Natural killer cell (primary cell): ENCODE results near the gene ARID1B. TPM values are rescaled to one million over a fixed set of nuclear protein-coding genes. Genes with fewer than 3 reads are reported as not detected.

Source experiments
- ATAC-seq, 3 donors: fragments of 150-1000 bp in 2 of 3; fragments of 200-7000 bp in 1 of 3; cut with Tn5 transposase; 1 replicate in 1 of 3; 2 replicates in 2 of 3; pipeline ENCODE4 v1.10.0; 2021; ENCODE audit warnings: mild to moderate bottlenecking in 2 of 3, moderate library complexity in 2 of 3
- DNase-seq, 2 donors: peaks; one replicate each; pipeline versions ENCODE4 v3.0.0 to v3.0.0-alpha.2; 2013 to 2021; ENCODE audit warnings: mixed read lengths in 1 of 2
- H3K27ac ChIP-seq: one replicate; pipeline ENCODE4 v1.5.1; 2013; ENCODE audit warnings: mild to moderate bottlenecking, low read length
- H3K27me3 ChIP-seq: one replicate; pipeline ENCODE4 v1.6.1; 2013; ENCODE audit warnings: low read length; ENCODE audit not compliant: control insufficient read depth, insufficient read depth
- H3K36me3 ChIP-seq: one replicate; pipeline ENCODE4 v1.6.1; 2013; ENCODE audit warnings: low read length; ENCODE audit not compliant: control insufficient read depth, insufficient read depth
- H3K4me1 ChIP-seq: one replicate; pipeline ENCODE4 v1.6.1; 2013; ENCODE audit warnings: low read length; ENCODE audit not compliant: control insufficient read depth, insufficient read depth
- H3K4me3 ChIP-seq: one replicate; pipeline ENCODE4 v1.5.1; 2013; ENCODE audit warnings: low read length
- H3K9me3 ChIP-seq: one replicate; pipeline ENCODE4 v1.6.1; 2013; ENCODE audit warnings: low read length; ENCODE audit not compliant: control insufficient read depth, insufficient read depth
- H3K27ac Mint-ChIP-seq, 2 donors: one replicate each; pipeline ENCODE4 v1.8.0; 2022; ENCODE audit warnings: mild to moderate bottlenecking in 2 of 2, mixed read lengths in 2 of 2, moderate library complexity in 1 of 2
- H3K27me3 Mint-ChIP-seq, 2 donors: one replicate each; pipeline ENCODE4 v1.8.0; 2022; ENCODE audit warnings: low read depth in 2 of 2, mixed read lengths in 2 of 2
- H3K36me3 Mint-ChIP-seq: one replicate; pipeline ENCODE4 v1.8.0; 2022; ENCODE audit warnings: mixed read lengths
- H3K4me1 Mint-ChIP-seq, 2 donors: one replicate each; pipeline ENCODE4 v1.8.0; 2022; ENCODE audit warnings: mixed read lengths in 2 of 2
- H3K4me3 Mint-ChIP-seq: one replicate; pipeline ENCODE4 v1.8.0; 2022; ENCODE audit warnings: mild to moderate bottlenecking, moderate library complexity, mixed read lengths
- H3K9me3 Mint-ChIP-seq, 2 donors: one replicate each; pipeline ENCODE4 v1.8.0; 2022; ENCODE audit warnings: mixed read lengths in 2 of 2
- WGBS: methylation state at CpG from one replicate; pipeline ENCODE4 v1.1.7; 2013; ENCODE audit warnings: missing lambda C conversion rate; ENCODE audit not compliant: insufficient coverage; 5-methylcytosine and 5-hydroxymethylcytosine counted together
- intact Hi-C: fragments of 100-400 bp; cut with micrococcal nuclease; formaldehyde crosslinking; loops from one replicate; pipeline ENCODE4 v1.14.2; 2022
- total RNA-seq, 4 donors: library from RNA; stranded (reverse); fragments of 120-200 nt in 1 of 4; gene quantifications; one replicate each; pipeline versions ENCODE4 v1.2.3 to v1.2.4, GENCODE V29; 2013 to 2022
- TF ChIP-seq, protein P1 (sequence below): fragments of 200-600 bp; IDR thresholded peaks from one replicate; pipeline ENCODE4 v1.8.0; 2022; ENCODE audit warnings: antibody characterized with exemption

Gene ARID1B
- total RNA-seq, 3 donors from 2014 or later (not counting 1 experiment from before 2014, with no cell fraction given) = 180 to 201 (median 189) TPM

DNA sequence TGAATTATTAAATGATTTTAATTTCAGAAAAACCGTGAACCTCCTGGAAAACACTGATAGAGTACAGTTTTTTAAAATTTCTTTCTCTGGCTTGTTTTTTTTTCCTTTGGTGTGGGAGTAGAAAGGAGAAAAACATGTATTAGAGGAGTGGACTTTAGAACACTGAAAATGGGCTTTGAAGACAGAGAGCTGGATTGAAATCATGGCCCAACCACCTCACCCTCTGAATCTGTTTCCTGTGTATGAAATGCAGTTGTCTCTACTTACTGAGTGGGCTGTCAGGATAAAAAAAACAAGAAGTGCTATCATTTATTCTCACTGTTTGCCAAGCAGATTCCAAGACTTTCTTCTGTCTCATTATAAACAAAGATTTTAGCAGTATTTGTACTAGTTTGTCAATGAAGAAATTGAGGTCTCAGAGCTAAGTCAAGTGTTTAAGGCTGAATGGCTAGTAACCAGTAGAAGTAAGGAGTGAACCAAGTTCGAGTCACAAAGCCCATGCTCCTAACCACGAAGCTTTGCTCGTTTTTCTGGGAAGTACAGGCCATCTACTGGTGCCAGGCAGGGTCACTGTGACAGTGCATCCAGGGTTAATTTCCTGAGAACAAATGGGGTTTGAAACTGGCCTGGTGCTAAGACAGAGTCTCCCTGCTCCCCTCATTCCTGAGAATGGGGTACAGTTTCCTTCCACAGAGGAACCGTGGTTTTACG, 289.8 kb downstream of the ARID1B start:
- no peaks in the 10 kb centered on the region for H3K27me3 ChIP-seq
- no peaks in the 10 kb centered on the region for H3K9me3 Mint-ChIP-seq
- H3K27ac ChIP-seq = no peak overlapping the region
- H3K4me3 ChIP-seq = no peak overlapping the region
- TF ChIP-seq, protein P1, sequence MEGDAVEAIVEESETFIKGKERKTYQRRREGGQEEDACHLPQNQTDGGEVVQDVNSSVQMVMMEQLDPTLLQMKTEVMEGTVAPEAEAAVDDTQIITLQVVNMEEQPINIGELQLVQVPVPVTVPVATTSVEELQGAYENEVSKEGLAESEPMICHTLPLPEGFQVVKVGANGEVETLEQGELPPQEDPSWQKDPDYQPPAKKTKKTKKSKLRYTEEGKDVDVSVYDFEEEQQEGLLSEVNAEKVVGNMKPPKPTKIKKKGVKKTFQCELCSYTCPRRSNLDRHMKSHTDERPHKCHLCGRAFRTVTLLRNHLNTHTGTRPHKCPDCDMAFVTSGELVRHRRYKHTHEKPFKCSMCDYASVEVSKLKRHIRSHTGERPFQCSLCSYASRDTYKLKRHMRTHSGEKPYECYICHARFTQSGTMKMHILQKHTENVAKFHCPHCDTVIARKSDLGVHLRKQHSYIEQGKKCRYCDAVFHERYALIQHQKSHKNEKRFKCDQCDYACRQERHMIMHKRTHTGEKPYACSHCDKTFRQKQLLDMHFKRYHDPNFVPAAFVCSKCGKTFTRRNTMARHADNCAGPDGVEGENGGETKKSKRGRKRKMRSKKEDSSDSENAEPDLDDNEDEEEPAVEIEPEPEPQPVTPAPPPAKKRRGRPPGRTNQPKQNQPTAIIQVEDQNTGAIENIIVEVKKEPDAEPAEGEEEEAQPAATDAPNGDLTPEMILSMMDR = no peak
- 40% methylated on average over 6 of the region's 6 CpGs for WGBS
- no peaks in the 10 kb centered on the region for H3K27me3 Mint-ChIP-seq
- H3K4me3 Mint-ChIP-seq = no peak overlapping the region
- no peak for DNase-seq
- no peaks in the 10 kb centered on the region for H3K36me3 Mint-ChIP-seq
- no peaks in the 10 kb centered on the region for H3K9me3 ChIP-seq
- peak in 1 of 3 donors; percentile 38 for ATAC-seq
- intact Hi-C loops = no loop called here
- H3K27ac Mint-ChIP-seq = peak overlapping the region; percentile 77 to 83
- H3K4me1 ChIP-seq = peaks cover 4% of the 10 kb centered on the region
- H3K4me1 Mint-ChIP-seq = peaks cover 28 to 52% of the 10 kb centered on the region in 2 donors
- H3K36me3 ChIP-seq = no peaks in the 10 kb centered on the region

DNA sequence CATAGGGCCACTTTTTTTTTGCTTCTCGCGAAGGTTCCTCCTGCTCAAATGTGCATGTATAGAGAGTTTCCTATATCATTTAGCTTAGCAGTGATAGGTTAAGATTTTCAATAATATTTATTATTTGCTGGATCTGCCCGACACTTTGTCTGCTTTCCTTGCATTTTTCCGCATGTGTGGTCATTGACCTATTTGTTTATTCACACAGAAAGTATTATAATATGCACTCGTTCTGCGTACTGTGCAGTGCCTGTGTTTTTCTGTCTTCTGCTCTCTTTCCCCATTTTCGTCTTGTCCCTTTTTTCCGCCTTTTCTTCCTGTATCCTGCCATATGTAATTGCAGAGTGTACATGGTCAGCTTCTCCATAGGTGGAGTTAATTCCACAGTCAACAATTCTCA, 290.3 kb downstream of the ARID1B start:
- H3K4me1 ChIP-seq = peaks cover 4% of the 10 kb centered on the region
- 89% methylated on average over 8 of the region's 8 CpGs for WGBS
- TF ChIP-seq, protein P1 = no peak
- peak overlapping the region; percentile 9 to 83 for H3K27ac Mint-ChIP-seq
- no peaks in the 10 kb centered on the region for H3K27me3 Mint-ChIP-seq
- no peak overlapping the region for H3K4me3 ChIP-seq
- H3K9me3 ChIP-seq = no peaks in the 10 kb centered on the region
- ATAC-seq = no peak
- H3K4me3 Mint-ChIP-seq = no peak overlapping the region
- H3K36me3 Mint-ChIP-seq = no peaks in the 10 kb centered on the region
- no peak overlapping the region for H3K27ac ChIP-seq
- no peaks in the 10 kb centered on the region for H3K27me3 ChIP-seq
- intact Hi-C loops = no loop called here
- no peaks in the 10 kb centered on the region for H3K36me3 ChIP-seq
- no peak for DNase-seq
- H3K9me3 Mint-ChIP-seq = no peaks in the 10 kb centered on the region
- peaks cover 31 to 51% of the 10 kb centered on the region in 2 donors for H3K4me1 Mint-ChIP-seq

DNA sequence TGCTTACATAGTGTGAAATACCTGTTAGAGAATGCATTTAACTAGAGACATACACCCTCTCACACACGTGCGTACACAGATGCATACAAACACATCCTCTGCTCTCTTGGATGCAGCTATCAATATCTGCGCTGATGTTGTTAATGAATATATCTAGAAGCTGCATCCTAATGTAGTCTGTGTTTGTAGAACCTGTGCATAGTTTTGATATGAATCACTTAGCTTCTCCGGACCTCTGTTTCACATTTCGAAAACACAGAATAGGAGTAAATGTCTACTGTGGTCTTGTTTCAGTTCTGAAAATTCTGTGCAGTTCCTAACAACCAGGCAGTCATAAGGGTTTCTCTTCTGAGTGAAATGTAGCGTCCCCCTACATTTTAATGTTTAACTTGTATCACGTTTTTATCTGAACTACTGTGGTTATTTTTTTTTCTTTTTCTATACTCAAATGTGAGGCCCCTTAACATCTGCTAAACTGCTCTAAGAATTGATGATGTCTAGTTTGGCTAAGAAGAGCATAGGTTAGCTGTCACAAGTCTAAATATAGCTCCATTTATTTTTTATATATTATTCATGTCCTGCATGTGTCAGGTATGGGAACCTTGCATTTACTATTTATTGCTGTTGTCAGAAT, 291.6 kb downstream of the ARID1B start:
- Histone ChIP-seq H3K4me1 (peaks cover 4% of the 10 kb centered on the region), H3K4me3 (no peak overlapping the region), H3K36me3 (no peaks in the 10 kb centered on the region), H3K27me3 (no peaks in the 10 kb centered on the region), H3K27ac (no peak overlapping the region), H3K9me3 (no peaks in the 10 kb centered on the region)
- DNase-seq = no peak
- no peak overlapping the region for H3K4me3 Mint-ChIP-seq
- H3K4me1 Mint-ChIP-seq = peaks cover 35 to 54% of the 10 kb centered on the region in 2 donors
- no peak for ATAC-seq
- no peaks in the 10 kb centered on the region for H3K9me3 Mint-ChIP-seq
- TF ChIP-seq, protein P1 = no peak
- 59% methylated on average over 2 of the region's 7 CpGs for WGBS
- peak overlapping the region in 1 of 2 donors; percentile 22 for H3K27ac Mint-ChIP-seq
- intact Hi-C loops = no loop called here
- no peaks in the 10 kb centered on the region for H3K36me3 Mint-ChIP-seq
- no peaks in the 10 kb centered on the region for H3K27me3 Mint-ChIP-seq
